MCF 10A (cell line): ENCODE measurements around the gene TFIP11. TPM values are rescaled to one million over a fixed set of nuclear protein-coding genes. Genes with fewer than 3 reads are reported as not detected.
A peak's percentile ranks its signal among the peaks of the same experiment; 100 is the strongest.

Source experiments
- BruUV-seq: library from RNA; stranded (reverse); fragments of 400-500 nt; replicated peaks from 2 replicates; lab custom pipeline; 2021; lab: Mats Ljungman, UMichigan
- CTCF ChIA-PET: fragments of 300-600 bp; sonication (Branson Sonifier 250); formaldehyde crosslinking; extraction: SDS; loops from one replicate; lab custom pipeline; 2021; ENCODE audit warnings: antibody characterized with exemption, inconsistent platforms; lab: Yijun Ruan, JAX
- POLR2A ChIA-PET: fragments of 300-600, 350-650 bp; sonication (Branson Sonifier 250); formaldehyde crosslinking; extraction: SDS; loops from one replicate; lab custom pipeline; 2020; ENCODE audit warnings: antibody characterized with exemption, inconsistent platforms; lab: Yijun Ruan, JAX
- DNase-seq: peaks from one replicate; pipeline ENCODE4 v3.0.0-alpha.2; 2018; ENCODE audit not compliant: unreplicated experiment
- H3K27ac Mint-ChIP-seq: one replicate; pipeline ENCODE4 v1.8.0; 2022; ENCODE audit warnings: mild to moderate bottlenecking, low read depth, mixed read lengths; ENCODE audit not compliant: unreplicated experiment
- H3K27me3 Mint-ChIP-seq: one replicate; pipeline ENCODE4 v1.8.0; 2022; ENCODE audit warnings: mixed read lengths; ENCODE audit not compliant: insufficient read depth, unreplicated experiment
- H3K36me3 Mint-ChIP-seq: one replicate; pipeline ENCODE4 v1.8.0; 2022; ENCODE audit warnings: mild to moderate bottlenecking, moderate library complexity, mixed read lengths; ENCODE audit not compliant: insufficient read depth, unreplicated experiment
- H3K4me1 Mint-ChIP-seq: one replicate; pipeline ENCODE4 v1.8.0; 2022; ENCODE audit warnings: mixed read lengths; ENCODE audit not compliant: insufficient read depth, unreplicated experiment
- H3K4me3 Mint-ChIP-seq: one replicate; pipeline ENCODE4 v1.8.0; 2022; ENCODE audit warnings: mild to moderate bottlenecking, moderate library complexity, mixed read lengths; ENCODE audit not compliant: unreplicated experiment
- H3K9me3 Mint-ChIP-seq: one replicate; pipeline ENCODE4 v1.8.0; 2022; ENCODE audit warnings: mixed read lengths; ENCODE audit not compliant: unreplicated experiment
- intact Hi-C: fragments of 100-400 bp; cut with micrococcal nuclease; formaldehyde crosslinking; loops from 2 replicates; pipeline ENCODE4 v1.14.1; 2022
- total RNA-seq: library from RNA; stranded (reverse); gene quantifications from 2 replicates; pipeline ENCODE4 v1.2.3, GENCODE V29; 2022
- TF ChIP-seq, protein P1 (sequence below): fragments of 200-600 bp; IDR thresholded peaks from one replicate; pipeline ENCODE4 v1.8.0; 2022; ENCODE audit warnings: antibody characterized with exemption, mild to moderate bottlenecking; ENCODE audit not compliant: unreplicated experiment

TFIP11 gene
- total RNA-seq, 1 experiment from 2014 or later: 41.0 TPM

DNA sequence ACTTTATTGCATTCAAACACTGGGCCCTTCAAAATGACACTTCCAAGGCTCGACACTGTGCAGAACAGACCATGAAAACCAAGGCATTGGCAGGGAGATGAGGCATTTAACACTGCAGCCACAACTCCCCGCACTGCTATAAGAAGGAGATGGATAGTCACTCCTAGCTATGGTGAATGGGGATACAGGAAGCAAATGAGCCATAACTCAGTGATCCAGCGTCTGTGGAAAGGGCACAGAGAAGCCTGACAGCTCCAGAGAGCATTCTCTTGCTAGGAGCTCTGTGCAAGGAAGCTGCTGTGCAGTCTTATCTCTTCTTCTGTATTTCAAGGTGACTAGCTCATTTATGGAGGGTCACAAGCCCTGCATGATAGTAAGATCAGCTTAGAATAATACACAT, 49.6 kb downstream of the TFIP11 start:
- no TSS peak for BruUV-seq
- TF ChIP-seq, protein P1, sequence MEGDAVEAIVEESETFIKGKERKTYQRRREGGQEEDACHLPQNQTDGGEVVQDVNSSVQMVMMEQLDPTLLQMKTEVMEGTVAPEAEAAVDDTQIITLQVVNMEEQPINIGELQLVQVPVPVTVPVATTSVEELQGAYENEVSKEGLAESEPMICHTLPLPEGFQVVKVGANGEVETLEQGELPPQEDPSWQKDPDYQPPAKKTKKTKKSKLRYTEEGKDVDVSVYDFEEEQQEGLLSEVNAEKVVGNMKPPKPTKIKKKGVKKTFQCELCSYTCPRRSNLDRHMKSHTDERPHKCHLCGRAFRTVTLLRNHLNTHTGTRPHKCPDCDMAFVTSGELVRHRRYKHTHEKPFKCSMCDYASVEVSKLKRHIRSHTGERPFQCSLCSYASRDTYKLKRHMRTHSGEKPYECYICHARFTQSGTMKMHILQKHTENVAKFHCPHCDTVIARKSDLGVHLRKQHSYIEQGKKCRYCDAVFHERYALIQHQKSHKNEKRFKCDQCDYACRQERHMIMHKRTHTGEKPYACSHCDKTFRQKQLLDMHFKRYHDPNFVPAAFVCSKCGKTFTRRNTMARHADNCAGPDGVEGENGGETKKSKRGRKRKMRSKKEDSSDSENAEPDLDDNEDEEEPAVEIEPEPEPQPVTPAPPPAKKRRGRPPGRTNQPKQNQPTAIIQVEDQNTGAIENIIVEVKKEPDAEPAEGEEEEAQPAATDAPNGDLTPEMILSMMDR: no peak
- H3K4me1 Mint-ChIP-seq: peaks cover 7% of the 10 kb centered on the region
- ChIA-PET CTCF (interaction anchor here (0.6 to 5.4 kb wide), 11 partner anchors 18 to 1016 kb away, joined by 4 to 172 read pairs (median 9); partner anchors contain the start of genes HPS4 and SRRD), POLR2A (interaction anchor here (1.2 kb wide), 1 partner anchor 22 kb away, joined by 3 read pairs; no protein-coding TSS in a partner anchor)
- no peaks in the 10 kb centered on the region for H3K9me3 Mint-ChIP-seq
- H3K36me3 Mint-ChIP-seq: peaks cover 71% of the 10 kb centered on the region
- no peak for DNase-seq
- no peak overlapping the region for H3K4me3 Mint-ChIP-seq
- intact Hi-C loops: loop anchor here (5.0 kb wide), 1 partner anchor 45 kb away; no protein-coding TSS in a partner anchor
- H3K27me3 Mint-ChIP-seq: no peaks in the 10 kb centered on the region
- no peak overlapping the region for H3K27ac Mint-ChIP-seq

DNA sequence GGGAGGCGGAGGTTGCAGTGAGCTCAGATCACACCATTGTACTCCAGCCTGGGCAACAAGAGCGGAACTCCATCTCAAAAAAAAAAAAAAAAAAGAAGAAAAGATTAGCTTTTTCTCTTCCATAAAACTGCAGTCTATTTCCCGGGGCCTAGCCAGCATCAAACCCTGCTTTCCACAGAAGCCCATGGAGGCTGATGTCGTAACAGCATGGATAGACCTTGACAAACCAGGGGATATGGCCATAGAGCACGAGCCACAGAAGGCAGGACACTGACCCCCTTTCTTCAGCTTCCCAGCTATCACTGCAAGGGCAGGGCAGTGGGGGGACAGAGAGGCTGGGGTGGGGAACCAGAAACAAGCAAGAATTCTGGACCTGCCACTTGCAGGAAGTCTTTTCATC, 50.2 kb downstream of the TFIP11 start:
- H3K27ac Mint-ChIP-seq: no peak overlapping the region
- ChIA-PET POLR2A (interaction anchor here (1.7 kb wide), 1 partner anchor 8 kb away, joined by 5 read pairs; no protein-coding TSS in a partner anchor), CTCF (interaction anchor here (0.7 to 5.4 kb wide), 23 partner anchors 10 to 852 kb away, joined by 3 to 172 read pairs (median 10); no protein-coding TSS in a partner anchor)
- DNase-seq: no peak
- TF ChIP-seq, protein P1: no peak
- peaks cover 70% of the 10 kb centered on the region for H3K36me3 Mint-ChIP-seq
- BruUV-seq: no TSS peak
- H3K4me1 Mint-ChIP-seq: peaks cover 7% of the 10 kb centered on the region
- intact Hi-C loops: loop anchor here (5.0 kb wide), 1 partner anchor 45 kb away; no protein-coding TSS in a partner anchor
- no peaks in the 10 kb centered on the region for H3K9me3 Mint-ChIP-seq
- no peak overlapping the region for H3K4me3 Mint-ChIP-seq
- no peaks in the 10 kb centered on the region for H3K27me3 Mint-ChIP-seq

DNA sequence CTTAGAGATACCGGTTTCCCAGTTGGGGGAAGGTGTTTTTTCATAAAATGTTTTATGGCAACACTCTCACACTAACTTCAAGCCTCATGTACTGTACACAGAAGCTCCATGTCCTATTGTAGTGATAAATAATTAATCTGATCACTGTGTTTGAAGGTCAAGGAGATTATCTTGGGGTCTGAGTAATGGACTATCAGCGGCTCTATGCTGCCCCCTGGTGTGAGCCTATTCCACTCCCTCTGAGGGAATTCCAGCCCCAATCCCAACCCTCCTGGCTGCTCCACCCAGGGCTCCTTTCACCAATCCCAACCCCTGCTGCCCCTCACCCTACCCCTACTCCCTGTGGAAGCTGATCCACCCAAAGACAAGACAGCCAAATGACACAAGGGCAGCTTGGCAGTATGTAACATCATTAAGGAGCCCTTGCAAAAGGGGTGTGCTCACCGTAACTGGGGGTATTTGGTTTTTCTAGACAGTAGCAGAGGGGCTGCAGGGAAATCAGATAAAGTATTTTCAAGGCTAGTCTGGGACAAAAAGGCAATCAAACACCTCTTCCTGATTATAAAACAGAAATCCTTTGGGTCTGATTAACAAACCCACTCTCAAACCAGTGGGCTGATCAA, 51.0 kb downstream of the TFIP11 start:
- Mint-ChIP-seq H3K4me3 (no peak overlapping the region), H3K27ac (no peak overlapping the region), H3K4me1 (peaks cover 7% of the 10 kb centered on the region), H3K9me3 (no peaks in the 10 kb centered on the region), H3K27me3 (no peaks in the 10 kb centered on the region), H3K36me3 (peaks cover 63% of the 10 kb centered on the region)
- POLR2A ChIA-PET: interaction anchor here (1.3 to 1.7 kb wide), 3 partner anchors 9 to 63 kb away, joined by 5 to 6 read pairs (median 6); no protein-coding TSS in a partner anchor
- CTCF ChIA-PET: interaction anchor here (0.6 to 5.4 kb wide), 41 partner anchors 9 to 719 kb away, joined by 3 to 172 read pairs (median 5); partner anchors contain the start of genes HPS4 and SRRD
- BruUV-seq: no TSS peak
- TF ChIP-seq, protein P1: peak; percentile 68
- peak; percentile 61 for DNase-seq
- intact Hi-C loops: loop anchor here (1.0 to 5.0 kb wide), 2 partner anchors 44 to 63 kb away; no protein-coding TSS in a partner anchor

DNA sequence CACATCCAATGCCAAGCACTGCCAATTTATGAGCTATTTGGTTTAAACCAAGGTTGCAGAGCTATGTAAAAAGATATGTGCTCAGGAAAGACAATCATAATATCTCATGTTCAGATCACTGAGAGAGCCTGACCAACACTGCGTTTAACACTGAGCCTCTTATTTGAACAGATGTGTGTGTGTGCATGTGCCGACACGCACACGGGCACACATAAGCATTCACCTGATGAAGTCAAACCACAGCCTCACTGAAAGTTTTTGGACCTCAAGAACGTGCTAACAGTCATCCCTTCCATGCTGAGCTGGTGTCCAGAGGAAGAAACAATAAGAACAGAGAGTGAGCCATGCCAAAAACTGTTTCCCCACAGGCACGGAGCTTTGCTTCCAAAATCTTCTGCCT, 52.1 kb downstream of the TFIP11 start:
- no TSS peak for BruUV-seq
- intact Hi-C loops: loop anchor here (5.0 kb wide), 1 partner anchor 43 kb away; no protein-coding TSS in a partner anchor
- DNase-seq: no peak

More for the DNA sequence above, 52.1 kb downstream of the TFIP11 start:
- Mint-ChIP-seq H3K4me1 (peaks cover 7% of the 10 kb centered on the region), H3K27me3 (no peaks in the 10 kb centered on the region), H3K27ac (no peak overlapping the region), H3K36me3 (peaks cover 59% of the 10 kb centered on the region), H3K4me3 (no peak overlapping the region), H3K9me3 (no peaks in the 10 kb centered on the region)
- POLR2A ChIA-PET: interaction anchor here (1.3 to 1.4 kb wide), 4 partner anchors 43 to 96 kb away, joined by 3 to 6 read pairs (median 4); no protein-coding TSS in a partner anchor
- CTCF ChIA-PET: interaction anchor here (0.6 to 5.4 kb wide), 30 partner anchors 8 to 893 kb away, joined by 3 to 172 read pairs (median 6); partner anchors contain the start of genes HPS4 and SRRD
- TF ChIP-seq, protein P1: no peak
